OCI-LY3 (cell line): ENCODE measurements around the gene GOLGA6C.

Experiments used
- H2AFZ ChIP-seq: fragments of 200-600, 300-600 bp; shearing (Covaris generic); 2 replicates; pipeline ENCODE4 v1.6.0; 2014; ENCODE audit warnings: antibody characterized with exemption, low read depth, low read length
- H3K27ac ChIP-seq: fragments of 200-600, 300-600 bp; sonication (generic); 2 replicates; pipeline ENCODE4 v1.5.1; 2014; ENCODE audit warnings: mild to moderate bottlenecking, low read length, moderate library complexity, mixed read lengths
- H3K27me3 ChIP-seq: fragments of 200-600, 300-600 bp; sonication (generic); 2 replicates; pipeline ENCODE4 v1.6.1; 2014; ENCODE audit warnings: low read depth, low read length, mixed read lengths
- H3K36me3 ChIP-seq: fragments of 200-600, 300-600 bp; sonication (generic); replicated peaks from 2 replicates; pipeline ENCODE3; 2014; ENCODE audit warnings: low read depth, low read length, mixed read lengths
- H3K4me1 ChIP-seq: fragments of 300-600, 200-600 bp; sonication (generic); 2 replicates; pipeline ENCODE4 v1.6.1; 2014; ENCODE audit warnings: low read length, mixed read lengths
- H3K4me2 ChIP-seq: fragments of 200-600, 300-600 bp; sonication (generic); 2 replicates; pipeline ENCODE4 v1.6.1; 2014; ENCODE audit warnings: low read length, mixed read lengths
- H3K4me3 ChIP-seq: fragments of 300-600, 200-600 bp; sonication (generic); 2 replicates; pipeline ENCODE4 v1.5.1; 2014; ENCODE audit warnings: antibody characterized with exemption, mild to moderate bottlenecking, low read length, moderate library complexity
- H3K79me2 ChIP-seq: fragments of 300-600, 200-600 bp; shearing (Covaris generic); 2 replicates; pipeline ENCODE4 v1.6.1; 2014; ENCODE audit warnings: mild to moderate bottlenecking, low read length, mixed read lengths
- H3K9ac ChIP-seq: fragments of 300-600, 200-600 bp; shearing (Covaris generic); 2 replicates; pipeline ENCODE4 v1.6.0; 2014; ENCODE audit warnings: mild to moderate bottlenecking, low read length, moderate library complexity
- H3K9me3 ChIP-seq: fragments of 200-600, 300-600 bp; shearing (Covaris generic); 2 replicates; pipeline ENCODE4 v1.6.1; 2014; ENCODE audit warnings: low read length, mixed read lengths; ENCODE audit not compliant: insufficient read depth
- H4K20me1 ChIP-seq: fragments of 200-600, 300-600 bp; sonication (generic); 2 replicates; pipeline ENCODE4 v1.6.1; 2016; ENCODE audit warnings: low read length, mixed read lengths; ENCODE audit not compliant: insufficient read depth
- EZH2phosphoT487 ChIP-seq: fragments of 200-600 bp; shearing (Covaris generic); IDR thresholded peaks from 2 replicates; pipeline ENCODE4 v1.6.1; 2018; ENCODE audit warnings: antibody characterized with exemption, mixed run types, low read depth
- TF ChIP-seq, protein P1 (sequence below): fragments of 200-600, 300-600 bp; sonication (generic); IDR thresholded peaks from 2 replicates; pipeline ENCODE4 v1.5.1; 2014; ENCODE audit warnings: antibody characterized with exemption, low read length, low read depth

Gene GOLGA6C

DNA sequence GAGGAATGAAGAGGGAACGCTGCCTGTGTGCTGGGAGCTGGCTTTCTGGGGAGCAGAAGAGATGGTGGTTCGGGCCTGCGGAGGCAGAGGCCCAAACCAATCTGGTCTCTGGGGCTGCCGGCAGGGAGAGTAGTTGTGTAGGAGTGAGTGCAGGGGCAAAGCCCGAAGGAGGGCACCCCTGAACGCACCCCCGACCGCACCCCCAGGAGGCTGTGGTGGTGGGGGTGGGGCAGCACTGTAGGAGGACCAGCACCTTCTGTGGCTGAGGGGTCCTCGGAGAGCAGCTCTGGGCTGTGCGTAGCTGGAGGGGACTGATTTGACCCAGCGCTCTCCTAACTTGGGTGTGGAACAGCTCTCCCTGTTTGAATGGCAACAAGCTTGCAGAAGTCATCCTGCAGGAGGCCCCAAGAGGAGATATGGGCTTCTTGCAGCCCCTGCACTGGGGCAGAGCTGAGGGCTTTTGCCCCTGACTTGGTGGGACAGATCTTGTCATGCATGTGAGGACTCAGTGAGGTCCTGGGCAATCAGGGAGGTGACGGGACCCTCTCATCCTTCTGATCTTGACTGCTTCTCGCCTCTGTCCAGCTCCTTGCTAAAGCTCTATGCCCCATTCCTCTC lies 30.4 kb upstream of the GOLGA6C start:
- H3K36me3 ChIP-seq: no peaks in the 10 kb centered on the region
- H3K9ac ChIP-seq: no peak overlapping the region
- H3K4me1 ChIP-seq: no peaks in the 10 kb centered on the region
- H3K27me3 ChIP-seq: peaks cover 20% of the 10 kb centered on the region
- H3K27ac ChIP-seq: no peak overlapping the region
- H3K9me3 ChIP-seq: no peaks in the 10 kb centered on the region
- H3K4me3 ChIP-seq: no peak overlapping the region
- H3K79me2 ChIP-seq: no peaks in the 10 kb centered on the region
- H2AFZ ChIP-seq: no peak overlapping the region
- no peak overlapping the region for H3K4me2 ChIP-seq
- TF ChIP-seq EZH2phosphoT487: no peak
- TF ChIP-seq, protein P1, sequence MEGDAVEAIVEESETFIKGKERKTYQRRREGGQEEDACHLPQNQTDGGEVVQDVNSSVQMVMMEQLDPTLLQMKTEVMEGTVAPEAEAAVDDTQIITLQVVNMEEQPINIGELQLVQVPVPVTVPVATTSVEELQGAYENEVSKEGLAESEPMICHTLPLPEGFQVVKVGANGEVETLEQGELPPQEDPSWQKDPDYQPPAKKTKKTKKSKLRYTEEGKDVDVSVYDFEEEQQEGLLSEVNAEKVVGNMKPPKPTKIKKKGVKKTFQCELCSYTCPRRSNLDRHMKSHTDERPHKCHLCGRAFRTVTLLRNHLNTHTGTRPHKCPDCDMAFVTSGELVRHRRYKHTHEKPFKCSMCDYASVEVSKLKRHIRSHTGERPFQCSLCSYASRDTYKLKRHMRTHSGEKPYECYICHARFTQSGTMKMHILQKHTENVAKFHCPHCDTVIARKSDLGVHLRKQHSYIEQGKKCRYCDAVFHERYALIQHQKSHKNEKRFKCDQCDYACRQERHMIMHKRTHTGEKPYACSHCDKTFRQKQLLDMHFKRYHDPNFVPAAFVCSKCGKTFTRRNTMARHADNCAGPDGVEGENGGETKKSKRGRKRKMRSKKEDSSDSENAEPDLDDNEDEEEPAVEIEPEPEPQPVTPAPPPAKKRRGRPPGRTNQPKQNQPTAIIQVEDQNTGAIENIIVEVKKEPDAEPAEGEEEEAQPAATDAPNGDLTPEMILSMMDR: no peak
- H4K20me1 ChIP-seq: no peaks in the 10 kb centered on the region

DNA sequence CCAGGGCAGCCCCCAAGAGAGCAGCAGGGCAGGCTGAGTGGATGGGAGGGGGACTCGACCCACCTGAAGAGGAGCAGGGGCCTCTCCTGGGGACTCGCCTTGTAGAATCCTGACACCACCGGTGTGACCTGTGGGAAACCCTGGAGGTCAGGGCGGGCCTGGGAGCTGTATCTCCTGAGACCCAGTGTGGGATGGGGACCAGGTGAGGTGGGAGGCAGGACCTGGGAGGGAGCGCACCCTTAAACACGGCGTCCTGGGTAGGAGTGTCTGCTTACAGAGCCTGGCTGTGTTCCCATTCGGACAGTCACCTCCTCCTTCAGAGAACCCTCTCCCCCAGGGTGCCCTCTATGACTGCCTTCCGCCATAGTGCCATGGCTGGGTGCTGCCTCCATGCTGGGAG lies 29.3 kb upstream of the GOLGA6C start:
- no peaks in the 10 kb centered on the region for H4K20me1 ChIP-seq
- no peaks in the 10 kb centered on the region for H3K4me1 ChIP-seq
- TF ChIP-seq, protein P1: no peak
- no peak for TF ChIP-seq EZH2phosphoT487
- H2AFZ ChIP-seq: no peak overlapping the region
- no peak overlapping the region for H3K27ac ChIP-seq
- no peaks in the 10 kb centered on the region for H3K79me2 ChIP-seq
- no peak overlapping the region for H3K9ac ChIP-seq
- H3K36me3 ChIP-seq: no peaks in the 10 kb centered on the region
- H3K4me3 ChIP-seq: no peak overlapping the region
- H3K4me2 ChIP-seq: no peak overlapping the region
- H3K27me3 ChIP-seq: peaks cover 24% of the 10 kb centered on the region
- no peaks in the 10 kb centered on the region for H3K9me3 ChIP-seq

DNA sequence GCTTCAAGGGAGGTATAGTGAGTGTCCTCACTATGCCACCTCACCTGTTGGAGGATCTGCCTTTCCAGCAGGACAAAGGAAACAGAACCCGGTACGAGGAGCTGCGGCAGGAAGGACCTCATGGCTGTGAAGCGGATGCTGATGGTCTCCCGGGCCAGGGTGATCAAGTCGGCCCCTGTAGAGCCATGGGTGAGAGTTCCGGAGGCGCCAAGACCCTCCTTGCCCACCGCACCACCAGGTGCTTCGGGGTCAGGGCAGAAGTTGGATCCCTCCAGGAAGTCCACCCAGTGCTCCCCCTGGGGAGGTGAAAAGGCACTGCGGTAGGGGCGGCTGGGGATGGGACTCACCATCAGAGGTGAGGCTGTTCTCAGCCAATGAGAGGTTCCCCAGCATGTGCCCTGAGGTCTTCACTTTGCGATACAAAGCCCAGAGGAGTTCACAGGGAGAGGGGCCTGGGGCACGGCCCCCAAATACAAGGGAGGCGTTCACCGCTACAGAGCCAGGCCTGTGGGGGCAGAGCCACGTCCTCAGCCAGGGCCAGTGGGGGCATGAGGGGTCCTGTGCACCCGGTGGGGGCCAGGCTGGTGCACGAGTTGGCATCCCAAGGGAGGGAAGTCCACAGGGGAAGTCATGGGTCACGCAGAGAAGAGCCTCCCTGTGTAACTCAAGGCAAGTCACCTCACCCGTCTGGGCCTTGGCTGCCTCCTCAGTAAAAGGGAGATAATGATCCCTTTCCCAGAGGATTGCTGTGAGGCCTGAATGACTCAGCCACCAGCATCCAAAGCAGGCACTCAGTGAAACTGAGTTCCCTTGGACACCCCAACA lies 28.7 kb upstream of the GOLGA6C start:
- no peak overlapping the region for H2AFZ ChIP-seq
- peaks cover 24% of the 10 kb centered on the region for H3K27me3 ChIP-seq
- TF ChIP-seq EZH2phosphoT487: no peak
- TF ChIP-seq, protein P1: no peak
- no peaks in the 10 kb centered on the region for H3K4me1 ChIP-seq
- no peaks in the 10 kb centered on the region for H3K79me2 ChIP-seq
- H3K9me3 ChIP-seq: no peaks in the 10 kb centered on the region
- H3K4me3 ChIP-seq: no peak overlapping the region
- H3K9ac ChIP-seq: no peak overlapping the region
- no peak overlapping the region for H3K27ac ChIP-seq
- H4K20me1 ChIP-seq: no peaks in the 10 kb centered on the region
- H3K4me2 ChIP-seq: no peak overlapping the region
- no peaks in the 10 kb centered on the region for H3K36me3 ChIP-seq

DNA sequence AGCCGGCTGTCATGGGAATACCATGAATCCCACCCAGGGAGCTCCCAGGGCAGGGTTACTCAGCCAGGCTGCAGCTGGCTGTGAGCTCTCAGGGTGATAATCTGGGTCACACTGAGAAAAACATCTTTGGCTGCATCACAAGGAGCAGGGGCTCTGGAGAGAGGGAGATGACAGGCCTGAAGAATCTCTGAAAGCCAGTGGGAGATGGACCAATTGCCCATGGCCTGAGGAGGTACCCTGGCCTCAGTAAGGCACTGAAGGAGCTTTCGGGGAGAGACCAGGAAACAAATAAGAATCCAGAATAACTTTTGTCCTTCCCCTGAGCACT lies 28.2 kb upstream of the GOLGA6C start:
- Histone ChIP-seq H3K27me3 (peaks cover 27% of the 10 kb centered on the region), H3K4me3 (no peak overlapping the region), H3K27ac (no peak overlapping the region), H3K79me2 (no peaks in the 10 kb centered on the region), H3K4me1 (no peaks in the 10 kb centered on the region), H2AFZ (no peak overlapping the region), H3K9ac (no peak overlapping the region), H3K36me3 (no peaks in the 10 kb centered on the region), H4K20me1 (no peaks in the 10 kb centered on the region), H3K9me3 (no peaks in the 10 kb centered on the region), H3K4me2 (no peak overlapping the region)
- TF ChIP-seq EZH2phosphoT487: no peak
- TF ChIP-seq, protein P1: no peak
